GM19025 (cell line): ENCODE measurements around the gene ABAT.
A peak's percentile ranks its signal among the peaks of the same experiment; 100 is the strongest.
"Not testable (repeated sequence)": the region's sequence is repeated elsewhere in the genome, so short reads cannot be mapped to it uniquely, and the experiment has no call there.

Source experiments
- ATAC-seq: cut with Tn5 transposase; IDR thresholded peaks from one replicate; pipeline ENCODE4 v1.9.1; 2021; ENCODE audit warnings: mild to moderate bottlenecking, low read depth, moderate library complexity; ENCODE audit not compliant: unreplicated experiment

ABAT gene

GRCh38 chr16:8774208-8774607 is 99.8 kb downstream of the ABAT start:
- ATAC-seq = no peak

GRCh38 chr16:8775359-8775758 is 100.9 kb downstream of the ABAT start:
- ATAC-seq = no peak

GRCh38 chr16:8776129-8776584 is 101.7 kb downstream of the ABAT start:
- ATAC-seq = no peak

DNA sequence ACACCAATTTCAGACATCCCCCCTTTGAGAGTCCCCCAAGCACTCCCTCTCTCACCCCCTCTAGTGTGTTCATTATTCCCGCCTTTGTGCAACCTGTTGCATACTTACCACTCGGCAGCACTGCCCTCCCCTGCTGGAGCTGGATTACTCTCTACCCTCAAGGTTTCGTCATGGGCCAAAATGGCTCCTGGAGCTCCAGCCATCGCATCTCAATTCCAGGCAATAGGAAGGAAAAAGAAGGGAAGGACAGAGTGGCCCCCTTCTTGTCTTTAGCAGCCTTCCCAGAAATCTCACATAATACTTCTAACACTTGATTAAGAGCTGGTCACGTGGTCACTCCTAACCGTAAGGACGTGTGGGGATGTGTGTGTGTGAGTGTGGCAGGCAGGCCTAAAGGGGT is 102.8 kb downstream of the ABAT start:
- no peak for ATAC-seq

DNA sequence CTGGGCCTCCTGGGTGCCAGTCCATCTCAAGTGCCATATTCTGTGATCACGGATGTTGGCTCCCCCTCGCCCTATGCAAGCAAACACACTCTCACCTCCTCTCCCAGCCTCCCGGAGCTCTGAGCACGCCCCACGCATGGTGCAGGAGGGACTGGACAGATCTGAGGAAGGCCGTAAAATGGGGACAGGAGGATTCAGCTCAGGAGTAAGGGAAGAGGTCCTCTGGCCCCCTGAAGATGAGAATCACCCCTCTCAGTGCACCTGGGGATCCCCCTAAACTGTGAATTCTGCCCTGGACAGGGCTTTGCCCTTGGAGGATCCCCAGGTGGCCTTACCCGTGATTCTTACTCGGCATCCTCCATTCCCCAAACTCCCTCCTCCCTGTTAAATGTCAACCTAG is 107.4 kb downstream of the ABAT start:
- ATAC-seq = no peak

- no peak for ATAC-seq
These were observed 108.3 kb downstream of the ABAT start for GRCh38 chr16:8782673-8783072.

- ATAC-seq = no peak
These were observed 111.0 kb downstream of the ABAT start for GRCh38 chr16:8785408-8785807.

DNA sequence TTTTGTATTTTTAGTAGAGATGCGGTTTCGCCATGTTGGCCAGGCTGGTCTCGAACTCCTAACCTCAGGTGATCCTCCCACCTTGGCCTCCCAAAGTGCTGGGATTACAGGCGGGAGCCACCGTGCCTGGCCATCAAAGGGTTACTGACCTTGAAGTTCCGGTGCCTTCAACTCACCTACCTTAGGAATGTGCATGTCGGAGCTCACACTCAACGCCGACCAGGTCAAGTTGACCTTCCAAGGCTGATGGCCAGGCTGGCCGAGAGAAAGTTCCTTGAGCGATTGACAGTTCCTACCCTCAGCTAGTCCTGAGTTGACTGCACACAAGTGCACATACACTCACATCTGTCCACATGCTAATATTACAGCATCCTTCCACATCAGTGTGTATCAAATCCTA is 111.9 kb downstream of the ABAT start:
- not testable (repeated sequence) for ATAC-seq

GRCh38 chr16:8788578-8789172 is 114.3 kb downstream of the ABAT start:
- ATAC-seq = no peak

- no peak for ATAC-seq
These were observed 120.7 kb downstream of the ABAT start for GRCh38 chr16:8795091-8795490.

- ATAC-seq = no peak
These were observed 121.4 kb downstream of the ABAT start for GRCh38 chr16:8795818-8796217.

- ATAC-seq = no peak
These were observed 122.3 kb downstream of the ABAT start for GRCh38 chr16:8796469-8797363.

- peak; percentile 94 for ATAC-seq
These were observed 123.2 kb downstream of the ABAT start, which contains the start of the genes PMM2 and TMEM186 for GRCh38 chr16:8797364-8798173. Gene PMM2, plus strand, starts transcription at chr16:8797839. Its CDS starts 44 bp downstream, at chr16:8797883. Gene TMEM186, minus strand, starts transcription at chr16:8797639. Its CDS starts 25 bp downstream, at chr16:8797614.

DNA sequence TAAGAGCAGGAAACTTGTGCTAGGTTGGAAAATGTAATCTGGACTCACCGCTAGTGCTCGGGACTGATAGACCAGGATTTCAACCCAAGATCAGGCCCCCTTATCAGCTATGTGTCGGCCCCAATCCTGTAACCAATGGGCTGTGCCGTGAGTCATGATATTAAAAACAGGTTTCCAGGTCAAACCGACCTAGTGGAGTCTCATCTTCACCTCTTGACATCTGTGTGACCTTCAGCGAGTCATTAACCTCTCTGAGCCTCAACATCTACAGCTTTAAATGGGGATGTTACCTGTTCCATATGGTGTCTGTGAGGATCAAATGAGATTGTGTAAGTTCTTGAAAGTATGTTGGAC is 123.7 kb downstream of the ABAT start:
- ATAC-seq = no peak

DNA sequence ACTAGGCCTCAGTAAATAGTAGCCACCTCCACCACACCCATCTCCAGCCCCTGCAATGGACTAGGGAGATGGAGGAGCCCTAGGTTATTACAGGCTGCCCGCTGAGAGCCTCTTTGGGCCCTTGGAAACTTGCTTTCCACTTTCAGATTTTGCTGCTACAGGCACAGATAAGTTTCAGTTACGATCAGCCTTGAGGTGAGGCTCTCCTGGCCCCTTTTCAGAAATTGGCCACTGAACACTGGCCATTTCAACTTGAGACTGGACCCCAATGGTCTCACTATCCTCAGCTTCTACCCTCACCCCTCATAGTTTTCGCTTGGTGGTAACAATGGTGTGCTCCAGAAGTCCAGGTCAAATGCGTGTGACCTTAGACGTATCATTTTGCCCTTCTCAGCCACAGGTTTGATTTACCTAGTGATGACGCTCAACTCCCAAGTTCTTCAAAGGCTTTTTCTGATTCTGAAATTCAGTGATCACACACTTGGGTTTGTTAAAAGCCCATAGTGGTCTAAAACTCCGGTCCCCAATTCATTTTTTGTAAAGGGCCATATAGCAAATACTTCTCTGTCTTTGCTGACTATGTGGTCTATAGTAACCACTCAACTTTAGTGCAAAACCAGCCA is 124.2 kb downstream of the ABAT start:
- ATAC-seq = no peak

- no peak for ATAC-seq
These were observed 127.3 kb downstream of the ABAT start for GRCh38 chr16:8801701-8802100.

- not testable (repeated sequence) for ATAC-seq
These were observed 129.3 kb downstream of the ABAT start for GRCh38 chr16:8803733-8804132.

- ATAC-seq = no peak
These were observed 129.9 kb downstream of the ABAT start for GRCh38 chr16:8804313-8804712.

DNA sequence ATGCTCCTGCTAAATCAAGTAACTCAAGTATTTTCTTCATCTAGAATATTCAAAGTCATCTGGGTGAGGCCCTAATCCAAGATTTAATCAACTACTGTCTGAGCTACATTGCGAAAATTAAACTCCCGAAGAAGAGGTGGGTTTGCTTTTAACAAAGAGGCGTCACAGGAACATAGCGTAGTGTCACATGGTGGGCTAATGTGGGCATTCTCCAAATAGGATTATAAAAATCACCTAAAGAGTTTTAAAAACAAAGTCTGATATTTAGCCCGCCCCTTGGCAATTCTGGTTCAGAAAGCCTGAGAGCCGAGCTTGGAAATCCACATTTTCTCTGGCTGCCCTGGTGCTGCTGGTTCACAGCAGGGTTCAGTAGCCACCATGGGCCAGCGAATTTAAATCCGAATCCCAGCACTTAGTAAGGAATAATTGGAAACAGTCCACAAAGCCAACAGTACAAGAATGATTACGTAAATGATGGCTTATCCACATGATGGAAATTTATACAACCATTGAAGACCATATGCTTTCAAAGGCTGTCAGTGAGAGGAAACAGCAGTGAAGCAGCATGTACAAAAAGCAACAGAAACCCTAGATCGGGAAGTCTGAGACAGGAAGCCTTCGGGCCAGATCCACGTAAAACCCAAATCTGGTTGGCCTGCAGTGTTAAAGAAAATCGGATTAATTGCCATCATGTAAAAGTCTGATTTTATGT is 132.0 kb downstream of the ABAT start:
- no peak for ATAC-seq

- no peak for ATAC-seq
These were observed 132.8 kb downstream of the ABAT start for GRCh38 chr16:8807189-8807588.
